Measurements from ENCODE around the gene GMCL1.

The GMCL1 gene

DNA sequence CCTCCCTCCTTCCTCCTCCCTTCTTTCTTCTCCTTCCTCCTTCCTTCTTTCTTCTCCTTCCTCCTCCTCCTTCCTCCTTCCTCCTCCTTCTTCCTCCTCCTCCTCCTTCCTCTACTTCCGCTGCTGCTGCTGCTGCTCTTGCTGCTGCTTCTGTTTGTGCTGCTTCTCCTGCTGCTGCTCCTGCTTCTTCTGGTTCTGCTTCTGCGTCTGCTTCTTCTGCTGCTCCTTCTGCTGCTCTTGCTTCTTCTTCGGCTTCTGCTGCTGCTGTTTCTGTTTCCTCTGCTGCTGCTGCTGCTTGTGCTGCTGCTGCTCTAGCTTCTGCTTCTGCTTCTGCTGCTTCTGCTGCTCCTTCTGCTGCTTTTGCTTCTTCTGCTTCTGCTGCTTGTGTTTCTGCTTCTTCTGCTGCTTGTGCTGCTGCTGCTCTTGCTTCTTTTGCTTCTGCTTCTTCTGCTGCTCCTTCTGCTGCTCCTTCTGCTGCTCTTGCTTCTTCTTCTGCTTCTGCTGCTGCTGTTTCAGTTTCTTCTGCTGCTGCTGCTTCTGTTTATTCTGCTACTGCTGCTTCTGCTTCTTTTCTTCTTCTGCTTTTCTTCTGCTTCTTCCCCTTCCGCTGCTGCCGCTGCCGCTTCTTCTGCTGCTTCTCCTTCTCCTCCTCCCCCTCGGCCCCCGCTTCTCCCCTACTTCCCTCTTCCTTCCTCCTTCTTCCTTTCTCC is 72.9 kb downstream of the GMCL1 start:
- Histone ChIP-seq H3K36me3 (ENCODE audit: control insufficient read depth, insufficient read depth, low read length) (peaks cover 6% of the 10 kb centered on the region; the same call in 1 of the 2 replicates), H3K27me3 (ENCODE audit: control insufficient read depth, insufficient read depth, low read length) (no peaks in the 10 kb centered on the region), H3K9me3 (ENCODE audit: control insufficient read depth, insufficient read depth, low read length) (no peaks in the 10 kb centered on the region), H3K4me3 (ENCODE audit: low read length) (no peak overlapping the region), H3K4me1 (ENCODE audit: control insufficient read depth, insufficient read depth, low read length) (no peaks in the 10 kb centered on the region), H3K27ac (ENCODE audit: low read length) (no peak overlapping the region)
- no CpG with 5 or more reads among the region's 8 CpGs for WGBS (ENCODE audit: insufficient coverage, insufficient read length)
- DNase-seq (ENCODE audit: low read depth, low spot score) = no peak

DNA sequence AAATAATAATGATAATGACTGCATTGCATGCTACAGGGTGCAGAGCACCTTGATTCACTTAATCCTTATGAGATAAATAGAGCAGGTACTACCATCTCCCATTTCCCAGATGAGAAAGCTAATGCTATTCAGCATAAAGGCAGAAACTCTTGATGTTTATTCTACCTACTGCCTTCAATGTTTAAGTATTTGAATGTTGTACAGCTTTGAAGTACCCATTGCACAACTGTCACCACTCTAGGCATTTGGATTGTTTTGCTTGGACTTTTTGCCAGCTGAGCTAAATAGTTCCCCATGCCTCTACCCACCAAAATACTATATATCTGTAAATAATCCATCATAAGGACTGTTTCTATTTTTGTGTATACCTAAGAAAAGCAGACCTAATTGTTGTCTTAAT is 77.8 kb downstream of the GMCL1 start:
- no peak overlapping the region for H3K27ac ChIP-seq (ENCODE audit: low read length)
- no peaks in the 10 kb centered on the region; the same call in 1 of the 2 replicates for H3K36me3 ChIP-seq (ENCODE audit: control insufficient read depth, insufficient read depth, low read length)
- H3K27me3 ChIP-seq (ENCODE audit: control insufficient read depth, insufficient read depth, low read length) = no peaks in the 10 kb centered on the region
- H3K9me3 ChIP-seq (ENCODE audit: control insufficient read depth, insufficient read depth, low read length) = no peaks in the 10 kb centered on the region
- no peak overlapping the region for H3K4me3 ChIP-seq (ENCODE audit: low read length)
- no peaks in the 10 kb centered on the region for H3K4me1 ChIP-seq (ENCODE audit: control insufficient read depth, insufficient read depth, low read length)
- DNase-seq (ENCODE audit: low read depth, low spot score) = no peak

DNA sequence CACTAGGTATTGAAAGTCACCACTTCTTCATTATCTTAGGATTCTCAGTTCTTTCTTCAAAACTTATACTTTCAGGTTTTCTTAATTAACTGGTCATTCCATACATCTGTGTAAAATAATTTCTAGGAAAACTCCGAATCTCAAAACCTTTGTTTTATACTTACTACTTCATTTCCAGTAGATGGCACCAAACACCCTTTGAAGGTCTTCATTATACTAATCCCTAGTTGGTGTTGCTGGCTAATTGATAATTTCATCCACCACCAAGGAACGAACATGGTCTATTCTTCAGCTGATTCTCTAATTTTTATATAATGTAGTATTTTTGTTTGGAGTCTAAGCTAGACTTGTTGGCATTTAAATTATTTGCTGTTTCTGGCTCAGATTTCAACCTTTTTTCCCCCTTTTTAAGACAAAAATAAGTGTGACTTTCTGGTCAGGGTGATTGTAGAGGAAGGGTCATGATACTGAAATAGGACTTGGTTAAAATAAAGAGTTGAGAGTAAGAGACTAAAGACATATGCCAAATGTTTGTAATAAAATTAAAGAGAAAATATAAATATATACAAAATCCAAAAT is 82.6 kb downstream of the GMCL1 start:
- Histone ChIP-seq H3K27me3 (ENCODE audit: control insufficient read depth, insufficient read depth, low read length) (no peaks in the 10 kb centered on the region), H3K4me1 (ENCODE audit: control insufficient read depth, insufficient read depth, low read length) (0 out of 2 replicates have a peak, but pooled peaks cover 1% of the 10 kb centered on the region), H3K36me3 (ENCODE audit: control insufficient read depth, insufficient read depth, low read length) (no peaks in the 10 kb centered on the region; the same call in 1 of the 2 replicates), H3K9me3 (ENCODE audit: control insufficient read depth, insufficient read depth, low read length) (no peaks in the 10 kb centered on the region), H3K27ac (ENCODE audit: low read length) (no peak overlapping the region), H3K4me3 (ENCODE audit: low read length) (no peak overlapping the region)
- no peak for DNase-seq (ENCODE audit: low read depth, low spot score)
- no CpG with 5 or more reads among the region's 2 CpGs for WGBS (ENCODE audit: insufficient coverage, insufficient read length)

DNA sequence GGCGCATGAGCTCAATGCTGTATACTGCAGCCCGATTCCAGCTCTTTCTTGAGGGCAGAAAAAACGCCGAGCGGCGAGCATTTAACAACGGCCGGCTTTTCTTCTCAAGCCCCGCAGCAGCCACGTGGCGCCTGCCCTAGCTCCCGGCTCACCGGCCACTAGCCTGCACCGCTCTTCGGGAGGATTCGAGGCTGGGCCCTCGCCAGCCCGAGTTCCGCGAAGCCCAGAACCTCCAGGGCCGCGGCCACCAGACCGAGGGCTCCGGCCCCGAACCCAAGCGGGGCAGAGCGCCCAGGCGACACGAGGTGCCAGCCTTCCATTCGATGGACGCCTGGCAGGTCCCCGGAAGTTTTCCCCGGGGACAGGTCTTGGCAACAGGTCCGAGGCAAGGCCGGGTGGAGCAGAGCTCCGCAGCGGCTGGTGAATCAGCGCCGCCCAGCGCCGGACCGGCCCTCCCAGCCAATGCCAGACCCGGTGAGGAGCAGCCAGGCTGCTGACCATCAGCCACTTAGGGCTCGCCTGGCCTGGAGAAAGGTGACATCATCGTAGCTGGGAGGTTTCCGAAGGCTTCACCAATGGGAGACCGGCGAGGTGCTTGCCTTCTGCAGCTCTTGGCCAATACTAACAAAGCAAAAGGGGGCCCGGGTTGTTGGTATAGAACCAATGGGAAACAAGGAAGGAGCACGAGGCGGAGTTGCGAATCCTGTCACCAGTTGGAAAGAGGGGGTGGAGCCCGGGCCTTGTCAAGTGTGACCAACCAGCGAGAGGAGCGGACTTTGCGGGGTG is 84.9 kb downstream of the GMCL1 start:
- no peak overlapping the region for H3K27ac ChIP-seq (ENCODE audit: low read length)
- peak; percentile 98 for DNase-seq (ENCODE audit: low read depth, low spot score)
- H3K36me3 ChIP-seq (ENCODE audit: control insufficient read depth, insufficient read depth, low read length) = no peaks in the 10 kb centered on the region
- WGBS (ENCODE audit: insufficient coverage, insufficient read length) = no CpG with 5 or more reads among the region's 56 CpGs
- H3K27me3 ChIP-seq (ENCODE audit: control insufficient read depth, insufficient read depth, low read length) = no peaks in the 10 kb centered on the region
- H3K4me1 ChIP-seq (ENCODE audit: control insufficient read depth, insufficient read depth, low read length) = 0 out of 2 replicates have a peak, but pooled peaks cover 1% of the 10 kb centered on the region
- no peaks in the 10 kb centered on the region for H3K9me3 ChIP-seq (ENCODE audit: control insufficient read depth, insufficient read depth, low read length)
- H3K4me3 ChIP-seq (ENCODE audit: low read length) = peak overlapping the region; percentile 65; the same call in 1 of the 2 replicates

DNA sequence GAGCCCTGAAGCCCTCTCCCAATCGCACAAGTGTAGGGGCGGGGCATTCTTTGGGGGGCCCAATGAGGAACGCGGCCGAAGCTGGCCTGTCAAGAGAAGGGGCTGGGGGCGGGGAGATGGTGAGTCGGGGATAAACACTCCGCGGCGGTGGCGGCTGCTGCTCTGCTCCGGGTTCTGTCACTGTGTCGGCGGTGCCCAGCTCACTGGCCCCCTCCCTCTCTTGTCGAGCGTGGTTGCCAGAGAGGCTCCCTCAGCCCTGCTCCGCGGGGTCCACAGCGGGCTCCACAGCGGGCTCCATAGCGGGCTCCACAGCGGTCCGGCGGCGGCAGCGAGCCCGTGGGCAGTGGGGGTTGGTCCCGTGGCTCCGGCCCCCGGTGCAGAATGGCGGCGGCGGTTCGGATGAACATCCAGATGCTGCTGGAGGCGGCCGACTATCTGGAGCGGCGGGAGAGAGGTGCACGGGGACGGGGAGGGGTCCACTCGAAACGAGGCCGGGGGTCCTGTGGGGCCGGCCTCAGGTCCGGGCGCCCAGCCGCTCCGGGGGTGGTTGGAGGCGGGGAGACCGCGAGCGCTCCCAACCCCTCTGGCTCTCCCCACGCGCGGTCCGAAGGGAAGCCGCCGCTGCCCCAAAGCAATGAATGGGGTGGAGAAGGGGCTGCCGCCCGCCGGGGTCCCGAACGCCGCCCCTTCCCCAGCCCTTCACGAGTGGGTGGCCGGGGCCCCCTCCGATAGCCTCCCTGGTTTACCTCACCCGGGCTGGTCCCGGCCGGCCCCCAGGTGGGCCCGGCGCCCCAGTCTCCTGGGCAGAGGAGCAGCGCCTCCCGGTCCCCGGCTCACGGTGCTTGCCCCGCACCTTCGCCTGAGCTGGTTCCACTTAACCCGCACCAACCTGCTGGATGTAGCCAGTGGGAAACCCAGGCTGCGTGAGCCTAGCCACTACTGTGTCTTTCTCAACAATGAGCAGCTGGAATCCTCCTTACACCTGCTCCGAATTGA is 85.8 kb downstream of the GMCL1 start, which contains the start of gene MXD1:
Gene MXD1 (plus strand): TSS at position 160 of the 996 bp plus-strand sequence. CDS start 222 bp downstream, at position 382.
- peak within 1 kb of the TSS; percentile 86 for H3K4me3 ChIP-seq (ENCODE audit: low read length)
- no peak for DNase-seq (ENCODE audit: low read depth, low spot score)
- no peak within 1 kb of the TSS for H3K27ac ChIP-seq (ENCODE audit: low read length)
- no peaks in the 10 kb centered on the region for H3K27me3 ChIP-seq (ENCODE audit: control insufficient read depth, insufficient read depth, low read length)
- H3K36me3 ChIP-seq (ENCODE audit: control insufficient read depth, insufficient read depth, low read length) = no peaks in the 10 kb centered on the region
- no peaks in the 10 kb centered on the region for H3K9me3 ChIP-seq (ENCODE audit: control insufficient read depth, insufficient read depth, low read length)
- 100% methylated on average over 1 of the region's 81 CpGs for WGBS (ENCODE audit: insufficient coverage, insufficient read length)
- 0 out of 2 replicates have a peak, but pooled peaks cover 1% of the 10 kb centered on the region for H3K4me1 ChIP-seq (ENCODE audit: control insufficient read depth, insufficient read depth, low read length)

DNA sequence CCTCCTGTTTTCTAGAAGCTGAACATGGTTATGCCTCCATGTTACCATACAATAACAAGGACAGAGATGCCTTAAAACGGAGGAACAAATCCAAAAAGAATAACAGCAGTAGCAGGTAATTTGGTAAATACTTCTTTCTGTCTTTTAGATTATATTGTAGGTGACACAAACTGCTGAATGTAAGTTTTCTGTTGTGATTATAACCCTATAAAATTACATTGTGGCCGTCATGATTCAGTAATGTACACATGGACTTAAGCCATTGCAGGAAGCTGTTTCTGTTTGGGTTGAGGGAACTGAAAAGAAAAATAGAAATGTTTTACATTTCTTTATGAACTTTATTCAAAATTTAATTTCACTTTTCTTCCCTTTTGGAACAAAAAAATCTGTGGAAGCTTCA is 86.6 kb downstream of the GMCL1 start:
- H3K36me3 ChIP-seq (ENCODE audit: control insufficient read depth, insufficient read depth, low read length) = no peaks in the 10 kb centered on the region
- DNase-seq (ENCODE audit: low read depth, low spot score) = no peak
- no CpG with 5 or more reads among the region's 2 CpGs for WGBS (ENCODE audit: insufficient coverage, insufficient read length)
- no peaks in the 10 kb centered on the region for H3K9me3 ChIP-seq (ENCODE audit: control insufficient read depth, insufficient read depth, low read length)
- no peaks in the 10 kb centered on the region for H3K27me3 ChIP-seq (ENCODE audit: control insufficient read depth, insufficient read depth, low read length)
- H3K27ac ChIP-seq (ENCODE audit: low read length) = no peak overlapping the region
- H3K4me1 ChIP-seq (ENCODE audit: control insufficient read depth, insufficient read depth, low read length) = 0 out of 2 replicates have a peak, but pooled peaks cover 1% of the 10 kb centered on the region
- no peak overlapping the region for H3K4me3 ChIP-seq (ENCODE audit: low read length)

DNA sequence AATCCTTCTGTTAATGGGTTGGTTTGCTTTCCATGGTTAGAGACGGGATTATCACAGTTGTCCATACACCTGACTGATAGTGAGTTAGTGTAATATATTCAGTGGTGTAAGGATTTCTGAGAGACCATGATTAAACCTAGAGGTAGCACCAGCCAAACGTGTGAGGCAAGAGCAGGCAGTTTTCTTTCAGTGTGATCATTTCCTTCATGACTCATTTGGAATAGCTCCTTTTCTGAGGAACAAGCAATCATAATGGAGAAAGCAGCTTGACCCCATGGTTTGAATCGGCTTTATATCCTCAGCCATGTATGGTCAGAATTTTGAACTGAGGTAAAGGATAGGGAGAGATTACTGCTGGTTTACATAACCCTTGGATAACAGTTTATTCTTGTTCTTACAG is 88.4 kb downstream of the GMCL1 start:
- DNase-seq (ENCODE audit: low read depth, low spot score) = no peak
- Histone ChIP-seq H3K4me3 (ENCODE audit: low read length) (no peak overlapping the region), H3K9me3 (ENCODE audit: control insufficient read depth, insufficient read depth, low read length) (no peaks in the 10 kb centered on the region), H3K4me1 (ENCODE audit: control insufficient read depth, insufficient read depth, low read length) (0 out of 2 replicates have a peak, but pooled peaks cover 1% of the 10 kb centered on the region), H3K27me3 (ENCODE audit: control insufficient read depth, insufficient read depth, low read length) (no peaks in the 10 kb centered on the region), H3K36me3 (ENCODE audit: control insufficient read depth, insufficient read depth, low read length) (no peaks in the 10 kb centered on the region), H3K27ac (ENCODE audit: low read length) (no peak overlapping the region)
- WGBS (ENCODE audit: insufficient coverage, insufficient read length) = no CpG with 5 or more reads among the region's 3 CpGs

DNA sequence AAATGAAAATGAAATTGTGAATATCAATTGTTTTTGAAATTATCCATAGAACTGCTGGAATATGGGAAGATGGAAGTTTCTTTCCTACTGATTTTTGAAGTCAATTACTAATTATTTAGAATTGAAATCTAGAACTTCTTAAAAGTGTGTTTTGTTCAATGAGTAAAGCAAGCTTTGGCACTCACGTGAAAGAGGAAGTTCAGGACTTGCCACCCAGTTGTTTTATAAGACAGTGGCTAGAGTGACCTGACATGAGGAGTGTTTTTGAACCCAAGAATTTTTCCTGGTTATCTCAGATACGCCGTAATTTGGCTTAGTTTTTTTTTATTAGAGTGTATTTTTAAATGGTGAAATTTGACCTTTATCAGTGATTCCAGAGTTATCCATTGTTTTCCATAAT is 88.9 kb downstream of the GMCL1 start:
- whole genome bisulfite sequencing (ENCODE audit: insufficient coverage, insufficient read length) = no CpG with 5 or more reads among the region's 3 CpGs

DNA sequence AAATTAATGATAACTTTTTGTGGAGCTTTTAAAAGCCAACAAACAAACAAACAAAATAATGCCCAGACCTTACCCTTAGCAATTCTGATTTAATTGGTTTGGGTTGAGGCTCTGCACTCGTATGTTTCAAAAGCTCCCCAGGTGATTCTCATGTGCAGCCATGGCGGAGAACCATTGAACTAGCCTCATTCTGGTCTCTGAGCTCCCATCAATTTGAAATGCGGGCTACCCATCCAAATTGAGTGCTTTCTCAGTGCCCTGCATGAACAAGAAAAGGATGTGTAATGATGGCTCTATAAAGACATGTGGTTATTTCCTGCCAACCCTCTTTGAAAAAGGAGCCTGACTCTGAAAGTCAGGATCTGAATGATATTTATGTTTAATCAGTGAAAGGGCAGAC is 93.7 kb downstream of the GMCL1 start:
- no peak overlapping the region for H3K4me3 ChIP-seq (ENCODE audit: low read length)
- H3K9me3 ChIP-seq (ENCODE audit: control insufficient read depth, insufficient read depth, low read length) = no peaks in the 10 kb centered on the region
- H3K27ac ChIP-seq (ENCODE audit: low read length) = no peak overlapping the region
- no peaks in the 10 kb centered on the region for H3K4me1 ChIP-seq (ENCODE audit: control insufficient read depth, insufficient read depth, low read length)
- no CpG with 5 or more reads among the region's 3 CpGs for WGBS (ENCODE audit: insufficient coverage, insufficient read length)
- no peaks in the 10 kb centered on the region for H3K27me3 ChIP-seq (ENCODE audit: control insufficient read depth, insufficient read depth, low read length)
- H3K36me3 ChIP-seq (ENCODE audit: control insufficient read depth, insufficient read depth, low read length) = no peaks in the 10 kb centered on the region
- DNase-seq (ENCODE audit: low read depth, low spot score) = no peak

More for the DNA sequence above, 88.9 kb downstream of the GMCL1 start:
- H3K27ac ChIP-seq (ENCODE audit: low read length) = no peak overlapping the region
- no peak for DNase-seq (ENCODE audit: low read depth, low spot score)
- H3K9me3 ChIP-seq (ENCODE audit: control insufficient read depth, insufficient read depth, low read length) = no peaks in the 10 kb centered on the region
- H3K27me3 ChIP-seq (ENCODE audit: control insufficient read depth, insufficient read depth, low read length) = no peaks in the 10 kb centered on the region
- H3K4me1 ChIP-seq (ENCODE audit: control insufficient read depth, insufficient read depth, low read length) = 0 out of 2 replicates have a peak, but pooled peaks cover 1% of the 10 kb centered on the region
- H3K4me3 ChIP-seq (ENCODE audit: low read length) = no peak overlapping the region
- H3K36me3 ChIP-seq (ENCODE audit: control insufficient read depth, insufficient read depth, low read length) = no peaks in the 10 kb centered on the region
